ENCODE results near the gene RPL31.

RPL31 gene

GRCh38 chr2:100997509-100998234 lies 4.4 kb upstream of the RPL31 start:
- DNase-seq: no peak

GRCh38 chr2:100998235-100998573 lies 3.9 kb upstream of the RPL31 start:
- DNase-seq: no peak

DNA sequence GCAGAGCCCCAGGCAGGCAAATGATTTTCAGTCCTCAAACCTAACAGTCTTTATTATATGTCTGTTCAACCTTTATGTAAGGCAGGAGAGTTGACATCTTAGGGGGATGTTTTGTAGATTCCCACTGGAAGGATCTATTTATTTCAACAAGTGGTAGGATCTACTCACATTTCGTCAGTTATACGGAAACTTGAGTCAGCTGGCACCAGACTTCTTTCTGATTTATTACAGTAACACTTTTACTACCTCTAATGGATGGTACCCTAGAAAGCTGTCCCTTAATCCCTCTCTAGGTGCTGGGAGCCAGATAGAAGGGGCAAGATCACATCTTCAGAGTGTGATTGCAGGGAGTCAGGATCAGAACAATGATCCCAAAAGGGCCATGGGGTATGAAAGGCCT lies 2.1 kb upstream of the RPL31 start:
- no peak for DNase-seq

GRCh38 chr2:101002562-101003277 lies 631 bp downstream of the RPL31 start:
- DNase-seq: no peak

DNA sequence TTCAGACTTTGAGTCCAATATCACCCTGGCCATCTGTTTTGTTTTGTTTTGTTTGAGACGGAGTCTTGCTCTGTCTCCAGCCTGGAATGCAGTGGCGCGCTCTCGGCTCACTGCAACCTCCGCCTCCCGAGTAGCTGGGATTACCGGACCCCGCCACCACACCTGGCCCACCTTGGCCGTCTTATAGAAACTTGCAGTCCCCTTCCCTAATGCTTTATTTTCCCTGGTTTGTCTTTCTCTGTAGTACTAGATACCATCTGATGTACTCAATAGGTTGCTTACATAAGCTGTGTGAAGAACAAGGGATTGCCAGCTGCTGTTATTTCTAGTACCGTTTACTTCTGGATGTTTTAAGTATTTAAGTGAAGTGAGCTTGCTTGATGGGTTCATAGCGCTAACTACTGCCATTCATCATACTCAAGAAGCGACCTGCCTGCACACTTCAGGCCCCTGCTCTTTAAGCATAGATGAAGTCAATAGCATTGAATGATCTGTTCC lies 1.2 kb downstream of the RPL31 start:
- DNase-seq: no peak

GRCh38 chr2:101004620-101005325 lies 2.7 kb downstream of the RPL31 start:
- no peak for DNase-seq

DNA sequence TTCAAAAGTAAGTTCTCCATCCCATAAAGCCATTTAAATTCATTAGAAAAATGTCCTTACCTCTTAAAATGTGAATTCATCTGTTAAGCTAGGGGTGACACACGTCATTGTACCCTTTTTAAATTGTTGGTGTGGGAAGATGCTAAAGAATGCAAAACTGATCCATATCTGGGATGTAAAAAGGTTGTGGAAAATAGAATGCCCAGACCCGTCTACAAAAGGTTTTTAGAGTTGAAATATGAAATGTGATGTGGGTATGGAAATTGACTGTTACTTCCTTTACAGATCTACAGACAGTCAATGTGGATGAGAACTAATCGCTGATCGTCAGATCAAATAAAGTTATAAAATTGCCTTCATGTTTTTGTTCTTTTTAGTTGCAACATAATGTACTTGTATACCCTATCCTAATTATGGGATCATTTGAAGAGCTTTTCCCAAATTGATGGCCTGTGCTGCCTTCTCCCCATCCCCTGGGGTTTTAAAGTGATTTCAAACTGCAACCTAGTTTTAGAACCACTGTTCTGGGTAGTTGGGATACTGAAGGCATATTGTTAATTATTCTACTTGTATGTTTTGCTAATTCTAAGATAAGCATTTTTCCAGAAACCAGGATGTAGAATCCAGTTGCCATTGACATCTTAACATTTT lies 4.1 kb downstream of the RPL31 start:
- DNase-seq: no peak

DNA sequence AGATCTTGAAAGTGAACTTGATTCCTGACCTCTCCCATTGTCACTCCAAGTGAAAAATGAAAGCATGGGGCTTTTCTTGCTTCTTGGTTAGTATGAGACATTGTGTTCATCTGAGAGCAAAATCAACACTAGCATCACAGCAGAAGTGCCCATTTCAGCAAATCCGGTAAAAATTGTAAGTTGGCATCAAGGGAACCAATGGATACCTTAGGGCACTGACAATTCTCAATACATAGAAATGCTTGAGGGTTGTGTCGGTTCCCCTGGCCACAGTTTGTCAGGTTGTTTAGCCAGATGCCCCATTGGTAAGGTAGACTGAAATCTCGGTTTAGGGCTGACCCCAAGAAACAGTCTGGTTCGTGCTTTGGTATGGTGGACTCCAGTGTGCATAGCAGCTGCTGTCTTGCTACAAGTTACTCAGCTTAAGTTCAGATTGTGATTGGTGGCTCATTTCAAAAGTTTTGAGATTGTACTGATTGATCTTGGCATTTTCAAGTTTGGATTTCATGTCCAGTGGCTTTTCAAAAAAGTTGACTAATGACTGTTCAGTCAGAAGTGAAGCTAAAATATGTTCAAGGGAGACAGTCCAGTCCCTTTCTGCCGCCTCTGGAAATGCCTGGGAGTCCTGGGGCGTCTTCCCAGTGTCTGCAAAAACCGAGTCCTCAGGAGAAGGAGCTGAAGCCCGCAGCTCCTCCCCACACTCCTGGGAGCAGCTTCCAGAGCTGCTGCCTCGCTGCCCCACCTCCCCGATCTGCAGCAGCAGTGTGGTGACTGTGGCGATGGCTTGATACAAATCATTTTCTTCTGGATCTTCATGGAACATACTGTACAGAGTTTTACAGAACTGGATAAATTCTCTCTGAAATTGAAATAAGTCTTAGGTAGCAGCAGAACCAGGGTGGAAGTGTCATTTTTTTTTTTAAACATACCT lies 5.6 kb downstream of the RPL31 start:
- no peak for DNase-seq

- DNase-seq: no peak
Observed at GRCh38 chr2:101011152-101011551, 9.1 kb downstream of the RPL31 start.

DNA sequence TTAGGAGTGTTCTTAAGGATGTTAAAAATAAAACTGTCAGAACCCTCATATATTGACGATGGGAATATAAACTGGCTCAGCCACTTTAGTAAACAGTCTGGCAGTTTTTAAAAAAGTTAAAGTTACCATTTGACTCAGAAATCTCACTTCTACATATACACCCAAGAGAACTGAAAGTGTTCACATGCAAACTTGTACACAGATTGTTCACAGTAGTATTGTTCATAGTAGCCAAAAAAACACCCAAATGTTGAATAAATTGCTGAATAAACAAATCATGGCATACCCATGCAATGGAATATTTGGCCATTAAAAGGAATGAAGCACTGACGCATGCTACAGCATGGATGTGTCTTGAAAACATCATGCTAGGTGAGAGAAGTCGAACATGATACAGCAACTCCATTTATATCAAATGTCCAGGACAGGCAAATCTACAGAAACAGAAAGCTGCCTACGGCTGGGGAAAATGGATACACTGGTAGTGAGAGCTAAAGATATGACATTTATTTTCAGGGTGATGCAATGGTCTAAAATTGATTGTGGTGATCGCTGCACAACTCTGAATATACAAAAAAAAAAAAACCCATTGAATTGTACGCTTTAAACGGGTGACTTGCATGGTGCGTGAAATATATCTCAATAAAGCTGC lies 10.1 kb downstream of the RPL31 start:
- DNase-seq: no peak

DNA sequence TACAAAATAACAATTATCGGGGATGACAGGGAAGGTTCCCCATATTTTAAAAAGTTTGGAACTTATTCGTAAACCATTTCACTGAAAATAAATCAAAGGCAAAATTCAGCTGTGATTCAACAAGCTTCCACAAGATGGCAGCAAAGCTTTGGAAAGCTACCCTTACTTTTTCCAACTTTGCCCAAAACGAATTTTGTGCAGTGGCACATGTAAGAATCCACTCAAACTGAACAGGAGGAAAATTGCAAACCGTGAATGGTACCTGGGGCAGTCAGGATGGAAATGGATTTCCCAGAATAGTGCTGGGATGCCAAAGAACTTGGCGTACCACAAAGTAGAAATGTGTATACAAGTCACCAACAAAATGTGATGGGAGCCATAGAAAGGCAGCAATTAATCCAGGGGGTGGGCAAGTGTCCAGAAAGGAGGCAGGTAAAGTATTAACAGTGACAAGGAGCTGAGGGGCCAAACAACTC lies 10.7 kb downstream of the RPL31 start:
- no peak for DNase-seq

GRCh38 chr2:101014264-101014857 lies 12.3 kb downstream of the RPL31 start:
- no peak for DNase-seq

GRCh38 chr2:101017371-101017770 lies 15.3 kb downstream of the RPL31 start:
- no peak for DNase-seq

DNA sequence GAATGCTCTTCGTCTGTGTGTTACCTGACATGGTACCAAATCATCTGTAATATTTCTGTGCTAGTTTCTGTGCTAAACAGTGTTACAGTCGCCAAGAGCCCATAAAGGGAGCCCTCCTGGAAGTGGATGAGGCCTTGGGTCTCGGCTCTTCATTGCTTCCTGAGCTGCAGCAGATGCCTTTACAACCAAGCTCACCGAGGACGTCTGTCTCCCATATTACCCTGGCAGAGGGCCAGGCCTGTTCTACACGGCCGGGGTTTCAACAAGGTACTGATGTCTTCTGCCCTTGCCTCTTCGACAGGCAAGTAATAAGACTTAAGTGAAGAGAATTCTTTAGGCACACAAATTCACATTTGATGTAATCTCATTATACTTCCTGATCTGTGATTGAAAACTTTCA lies 16.8 kb downstream of the RPL31 start:
- DNase-seq: no peak

DNA sequence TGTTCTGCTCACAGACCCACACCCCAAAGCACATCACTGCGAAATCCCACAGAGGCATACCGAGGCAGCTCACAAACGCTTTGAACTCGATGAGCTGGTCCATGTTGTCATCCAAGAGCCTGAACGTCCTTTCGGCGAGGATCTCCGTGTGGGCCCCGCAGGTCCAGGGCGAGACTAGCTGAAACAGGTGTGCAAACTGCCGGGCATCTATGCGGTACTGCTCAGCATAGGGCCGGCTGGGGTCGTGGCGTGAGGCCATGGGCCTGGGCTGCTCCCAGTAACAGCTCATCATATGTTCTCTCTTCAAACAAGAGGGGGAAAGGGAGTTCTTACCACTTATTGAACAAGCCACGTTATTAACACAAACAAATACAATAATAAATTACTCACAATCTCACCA lies 20.1 kb downstream of the RPL31 start:
- DNase-seq: no peak

DNA sequence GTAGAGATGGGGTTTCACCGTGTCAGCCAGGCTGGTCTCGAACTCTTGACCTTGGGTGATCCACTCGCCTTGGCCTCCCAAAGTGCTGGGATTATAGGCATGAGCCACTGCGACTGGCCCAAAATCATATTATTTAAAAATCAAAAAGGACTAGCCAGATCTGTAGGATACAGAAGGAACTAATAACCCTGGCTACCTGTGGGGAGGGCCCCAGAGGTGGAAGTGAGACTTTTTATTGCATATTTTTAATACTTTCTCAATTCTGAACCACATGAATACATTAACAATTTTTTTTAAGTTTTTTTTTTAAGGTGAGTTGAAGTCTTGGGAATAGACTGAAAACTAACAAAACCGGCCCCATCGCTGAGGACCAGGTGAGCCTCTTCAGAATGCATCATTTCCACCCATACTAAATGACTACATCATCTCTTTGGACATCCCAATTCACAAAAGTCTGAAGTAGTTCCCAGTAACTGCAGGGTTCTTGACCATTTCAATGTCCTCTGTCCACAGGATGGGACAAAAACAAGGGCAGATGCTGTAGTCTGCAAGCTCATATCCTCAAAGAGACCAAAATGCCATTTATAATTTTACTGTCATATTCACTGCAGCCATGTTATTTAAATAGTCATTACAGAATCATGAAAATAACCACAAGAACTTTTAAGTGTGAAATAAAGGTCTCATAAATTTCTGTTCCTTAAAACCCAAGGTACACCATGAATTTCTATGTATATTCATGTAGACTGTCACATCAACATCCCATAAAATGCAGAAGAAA lies 21.4 kb downstream of the RPL31 start:
- DNase-seq: no peak

GRCh38 chr2:101025561-101025960 lies 23.5 kb downstream of the RPL31 start:
- DNase-seq: no peak

DNA sequence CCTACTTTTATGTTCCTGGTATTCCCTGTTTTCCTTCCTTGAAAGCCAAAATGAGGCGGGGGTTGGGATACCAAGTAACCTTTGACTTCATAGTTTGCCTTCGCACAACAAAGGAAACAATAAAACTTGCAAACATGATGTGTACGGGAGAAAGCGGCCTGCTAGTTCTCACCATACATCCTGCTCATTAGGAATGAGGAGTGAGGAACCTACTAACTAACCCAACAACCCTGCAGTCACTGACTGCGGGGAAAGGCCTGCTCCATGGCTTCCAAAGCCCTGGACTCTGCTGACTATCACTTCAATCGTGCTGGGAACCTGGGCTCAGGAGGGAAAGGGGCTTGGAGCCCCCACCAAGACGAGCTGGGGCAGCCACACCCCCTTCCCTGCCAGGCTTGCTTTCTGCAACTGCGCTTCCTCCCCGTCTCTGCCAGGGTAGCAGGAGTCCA lies 24.2 kb downstream of the RPL31 start:
- DNase-seq: no peak

GRCh38 chr2:101026923-101027469 lies 24.9 kb downstream of the RPL31 start:
- no peak for DNase-seq

DNA sequence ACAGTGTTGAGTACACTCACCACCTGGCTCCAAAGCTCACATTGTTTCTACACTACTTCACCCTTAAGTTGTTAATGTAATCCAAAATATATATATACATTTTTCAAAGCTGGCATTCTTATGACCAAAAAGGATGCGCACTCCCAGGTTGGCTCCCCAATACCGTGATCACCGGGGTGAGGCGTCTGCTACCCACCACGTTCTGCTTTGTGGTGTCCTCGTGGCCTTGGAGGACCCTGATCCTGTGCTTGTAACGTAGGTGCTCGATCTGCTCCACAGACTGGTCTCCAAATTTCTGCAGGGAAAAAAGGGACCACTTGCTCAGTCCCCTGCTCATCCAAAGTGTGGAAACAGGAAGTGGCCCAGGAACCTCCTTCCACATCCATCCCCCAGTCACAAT lies 25.8 kb downstream of the RPL31 start:
- no peak for DNase-seq

All from NCI-H187 treated with DMSO at 0.1 percent for 48 hours (cell line).